HG02970 (cell line): ENCODE measurements around the gene PNPLA1.
"Not testable (repeated sequence)": the region's sequence is repeated elsewhere in the genome, so short reads cannot be mapped to it uniquely, and the experiment has no call there.

Experiments used
- ATAC-seq: cut with Tn5 transposase; IDR thresholded peaks from one replicate; pipeline ENCODE4 v1.9.1; 2021; ENCODE audit warnings: mild to moderate bottlenecking, moderate library complexity, moderate number of reproducible peaks; ENCODE audit not compliant: unreplicated experiment, low FRiP score

Gene PNPLA1

DNA sequence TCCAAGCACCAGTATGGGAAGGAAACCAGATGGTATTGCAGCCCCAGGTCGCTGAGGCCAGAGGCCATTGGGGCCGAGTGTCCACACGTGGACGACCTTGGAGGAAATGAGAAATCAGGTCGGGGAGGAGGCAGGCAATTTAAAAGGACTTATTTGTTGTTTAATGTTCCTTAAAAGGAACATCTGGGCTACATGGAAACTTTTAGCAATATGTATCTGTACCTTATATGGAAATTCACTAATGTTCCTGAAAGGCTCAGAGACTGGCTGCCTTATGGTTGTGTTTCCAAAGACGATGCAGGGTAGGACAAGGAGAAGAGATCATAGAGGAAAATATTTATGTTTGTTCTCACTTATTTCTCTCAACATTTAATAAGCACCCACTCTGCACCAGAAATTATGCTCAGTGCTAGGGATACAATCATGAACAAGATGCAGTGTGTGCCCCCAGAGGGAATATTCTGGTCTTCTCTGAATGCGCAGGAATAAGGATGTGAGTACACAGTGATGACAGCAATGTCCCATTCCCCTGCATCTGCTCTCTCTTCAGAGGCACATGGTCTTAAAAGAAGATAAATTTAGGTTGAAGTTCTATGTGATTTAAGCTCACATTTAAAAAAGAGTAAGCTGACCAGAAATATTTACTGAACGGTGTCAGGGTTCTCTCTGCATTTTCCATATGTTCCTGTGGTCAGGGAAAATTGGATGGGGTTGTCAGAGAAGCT, 63.5 kb downstream of the PNPLA1 start:
- ATAC-seq, result no peak

DNA sequence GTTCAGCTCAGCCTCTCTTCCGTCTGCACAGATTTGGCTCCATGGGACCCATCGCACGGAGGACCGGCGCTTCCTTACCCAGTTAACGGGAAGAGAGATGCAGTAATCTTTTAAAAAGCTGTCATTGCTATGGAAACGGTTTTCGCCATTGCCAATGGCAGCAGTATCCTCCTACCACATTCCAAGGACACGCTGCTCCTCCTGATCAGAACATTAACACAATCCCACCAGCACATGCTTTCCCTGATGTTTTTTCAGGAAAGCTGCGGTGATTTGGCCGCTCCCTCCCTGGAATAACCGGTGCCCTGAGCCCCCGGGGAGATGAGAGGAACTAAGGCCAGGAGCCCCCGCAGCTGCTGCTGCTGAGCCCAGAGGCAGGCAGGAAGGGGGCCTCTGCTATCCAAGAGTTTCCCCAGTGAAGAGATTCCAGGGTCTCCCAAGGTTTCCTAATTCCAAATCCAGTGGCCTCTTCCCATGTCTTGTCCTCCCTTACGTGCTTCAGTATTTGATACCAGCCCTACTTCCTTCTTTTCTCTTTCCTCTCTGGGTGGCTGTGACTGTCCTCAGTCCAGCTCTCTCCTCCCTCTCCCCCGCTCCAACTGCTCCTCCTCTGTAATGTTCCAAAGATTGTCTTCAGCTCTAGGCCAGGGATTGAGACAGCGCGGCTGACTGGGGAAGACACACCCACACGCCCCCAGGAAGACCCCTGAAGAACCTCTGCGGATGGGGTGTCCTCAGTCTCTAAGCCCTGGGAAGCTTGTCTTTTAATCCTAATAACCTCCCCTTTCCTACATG, 64.3 kb downstream of the PNPLA1 start:
- no peak for ATAC-seq

DNA sequence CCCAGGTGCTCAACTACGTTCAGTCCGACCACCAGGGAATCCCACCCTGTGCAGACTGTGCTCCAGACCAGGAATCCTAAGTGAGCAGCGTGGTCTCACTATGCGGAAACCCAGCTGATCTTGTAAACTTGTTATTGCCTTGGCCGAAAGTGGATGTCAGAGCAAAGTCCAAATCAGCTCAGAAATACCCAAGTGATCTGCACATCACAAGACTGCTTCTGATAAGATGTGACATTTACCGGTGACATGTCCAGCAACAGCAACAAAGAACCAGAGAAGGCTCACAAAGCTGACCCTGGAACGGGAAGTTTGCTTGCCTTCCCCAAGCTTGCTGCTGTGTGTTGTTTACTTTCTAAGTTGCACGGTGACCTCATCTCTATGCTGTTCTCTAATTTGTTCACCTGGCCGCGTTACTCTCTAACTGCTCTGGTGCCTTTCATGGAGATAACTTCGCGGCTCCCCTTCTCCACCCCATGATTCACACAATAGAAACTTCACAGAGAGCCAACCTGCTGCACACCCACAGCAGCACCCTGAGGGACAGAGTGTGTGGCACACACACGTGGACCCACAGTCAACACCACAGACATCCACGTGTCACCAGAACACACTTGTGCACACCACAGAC, 65.1 kb downstream of the PNPLA1 start:
- ATAC-seq, result no peak

DNA sequence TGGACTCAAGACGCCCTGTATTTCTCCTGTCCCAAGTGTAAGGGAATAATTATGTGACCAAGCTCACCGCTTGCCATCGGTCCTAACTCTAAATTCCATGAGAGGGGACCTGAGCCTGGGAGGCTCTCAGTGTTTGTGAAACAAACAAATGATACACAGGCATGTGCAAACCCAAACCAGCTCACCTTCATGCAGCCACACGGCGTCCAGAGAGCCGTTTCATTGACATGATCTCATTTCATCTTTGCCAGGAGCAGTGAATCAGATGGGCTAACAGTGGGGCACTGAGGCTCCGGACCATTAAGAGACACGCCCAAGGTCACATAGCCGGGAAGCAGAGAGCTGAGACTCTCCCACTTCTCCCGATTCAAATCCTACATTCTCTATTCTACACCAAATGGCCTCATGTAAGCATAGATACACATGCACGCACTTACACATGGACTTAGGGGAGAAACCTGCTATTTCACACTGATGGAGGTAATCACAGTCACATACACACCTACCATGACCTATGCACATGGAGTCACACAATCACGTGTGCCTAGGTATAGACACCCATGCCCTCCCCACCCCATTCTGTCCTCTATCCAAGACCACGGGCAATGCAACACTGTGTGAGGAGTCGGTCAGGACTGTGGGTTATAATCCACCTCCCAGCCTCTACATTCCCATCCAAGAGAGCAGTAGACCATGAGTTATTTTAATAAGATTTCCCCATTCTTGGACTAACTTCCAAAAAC, 65.8 kb downstream of the PNPLA1 start:
- ATAC-seq, result no peak

DNA sequence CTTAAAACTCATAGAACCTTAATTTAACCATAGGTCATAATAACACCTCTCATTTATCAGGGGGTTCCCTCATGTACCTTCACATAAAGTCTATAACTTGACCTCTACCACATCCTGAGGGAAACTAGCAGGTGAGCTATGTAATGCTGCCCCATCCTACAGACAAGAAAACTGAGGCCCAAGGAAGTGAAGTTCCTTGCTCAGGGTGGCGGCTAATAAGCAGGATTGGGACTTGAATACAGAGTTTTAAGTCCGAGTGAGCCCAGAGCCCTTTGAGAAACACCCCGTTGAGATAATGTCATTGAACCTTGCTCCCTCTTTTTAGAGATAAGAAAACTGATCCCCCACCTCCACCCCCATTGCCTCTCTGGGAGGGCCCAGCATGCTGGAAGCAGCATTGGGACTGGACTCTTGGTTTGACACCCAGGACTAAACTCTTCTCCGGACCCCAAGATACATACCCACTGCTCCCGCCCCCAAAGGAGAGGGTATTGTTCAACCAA, 66.4 kb downstream of the PNPLA1 start:
- ATAC-seq, result no peak

DNA sequence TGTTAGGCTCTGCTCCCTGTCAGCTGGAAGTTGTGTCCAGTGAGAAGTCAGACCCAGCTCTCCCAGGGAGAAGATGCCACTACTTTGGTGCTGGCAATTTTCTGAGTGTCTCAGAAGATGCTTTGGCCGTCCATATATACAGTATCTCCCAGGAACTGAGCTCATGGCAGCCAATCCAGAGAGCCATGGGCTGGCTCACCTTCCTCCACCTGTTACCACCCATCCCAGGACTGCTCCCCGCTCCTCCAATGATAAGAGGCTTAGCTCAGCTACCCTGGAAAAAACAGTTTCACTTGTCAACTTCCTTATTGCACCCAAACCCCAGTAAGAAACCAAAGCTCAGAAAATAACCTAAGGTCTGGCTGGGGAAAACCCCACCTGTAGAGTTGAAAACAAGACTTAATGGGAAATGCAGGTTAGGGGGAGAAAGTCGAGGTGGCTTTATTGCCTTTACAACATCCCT, 67.0 kb downstream of the PNPLA1 start, which contains the start of gene BNIP5:
TSS of gene BNIP5 (minus strand) at position 110 of the 463 bp plus-strand sequence. CDS start 6,198 bp downstream, outside the sequence.
- no peak for ATAC-seq

DNA sequence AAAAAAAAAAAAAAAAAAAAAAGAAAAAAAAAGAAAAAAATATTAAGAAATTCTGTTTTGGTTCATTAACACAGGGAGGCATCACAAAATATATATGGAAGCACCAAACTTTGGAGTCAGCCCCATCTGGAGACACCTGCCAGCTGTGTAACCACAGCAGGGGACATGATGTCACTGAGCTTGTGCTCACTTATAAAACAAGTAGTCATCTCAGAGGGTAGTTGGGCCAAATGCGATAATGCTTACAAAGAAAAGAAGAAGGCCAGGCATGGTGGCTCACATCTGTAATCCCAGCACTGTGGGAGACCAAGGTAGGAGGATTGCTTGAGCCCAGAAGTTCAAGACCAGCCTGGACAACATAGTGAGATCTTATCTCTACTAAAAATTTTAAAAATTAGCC, 68.0 kb downstream of the PNPLA1 start:
- no peak for ATAC-seq

DNA sequence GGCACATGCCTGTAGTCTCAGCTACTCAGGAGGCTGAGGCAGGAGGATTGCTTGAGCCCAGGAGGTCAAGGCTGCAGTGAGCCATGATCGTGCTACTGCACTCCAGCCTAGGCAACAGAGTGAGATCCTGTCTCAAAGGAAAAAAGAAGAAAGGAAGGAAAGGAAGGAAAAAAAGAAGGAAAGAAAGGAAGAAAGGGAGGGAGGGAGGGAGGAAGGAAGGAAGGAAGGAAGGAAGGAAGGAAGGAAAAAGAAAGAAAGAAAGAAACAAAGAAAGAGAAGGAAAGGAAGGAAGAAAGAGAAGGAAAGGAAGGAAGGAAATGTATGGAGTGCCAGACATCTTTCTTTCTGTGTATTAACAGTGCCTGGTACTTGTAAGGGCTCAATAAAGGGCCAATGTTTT, 68.4 kb downstream of the PNPLA1 start:
- not testable (repeated sequence) for ATAC-seq

DNA sequence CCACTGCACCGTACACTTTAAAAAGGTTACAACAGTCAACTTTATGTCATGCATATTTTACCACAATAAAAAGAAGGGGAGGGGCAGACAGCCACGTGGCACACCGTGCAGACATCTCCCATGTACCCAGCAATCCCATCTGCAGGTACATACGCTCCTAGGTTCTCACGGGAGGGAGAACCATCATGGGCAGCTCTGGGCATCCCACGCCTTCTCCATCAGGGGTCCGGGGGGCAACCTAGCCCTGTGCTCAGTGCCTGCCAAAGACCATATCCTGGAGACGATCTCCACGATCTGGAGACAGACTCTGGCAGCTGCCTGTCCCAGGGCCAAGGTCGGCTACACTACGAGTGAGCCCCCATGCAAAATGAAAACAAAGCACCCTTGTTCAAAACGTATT, 69.3 kb downstream of the PNPLA1 start:
- ATAC-seq, result no peak

DNA sequence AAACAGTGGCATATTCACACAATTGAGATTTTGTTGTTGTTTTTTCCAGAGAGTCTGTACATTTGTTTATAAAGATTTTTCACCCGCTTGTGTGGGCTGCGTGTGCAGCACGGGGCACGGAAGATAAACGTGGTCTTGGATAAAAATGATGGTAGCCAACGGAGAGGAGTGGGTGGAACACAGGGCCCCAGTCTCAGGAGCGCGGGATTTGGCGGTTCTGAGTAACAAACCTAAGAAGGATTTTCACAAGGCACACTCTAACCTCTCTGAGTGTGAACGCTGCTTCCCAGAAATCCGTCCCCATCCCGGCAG, 70.4 kb downstream of the PNPLA1 start:
- ATAC-seq, result no peak

DNA sequence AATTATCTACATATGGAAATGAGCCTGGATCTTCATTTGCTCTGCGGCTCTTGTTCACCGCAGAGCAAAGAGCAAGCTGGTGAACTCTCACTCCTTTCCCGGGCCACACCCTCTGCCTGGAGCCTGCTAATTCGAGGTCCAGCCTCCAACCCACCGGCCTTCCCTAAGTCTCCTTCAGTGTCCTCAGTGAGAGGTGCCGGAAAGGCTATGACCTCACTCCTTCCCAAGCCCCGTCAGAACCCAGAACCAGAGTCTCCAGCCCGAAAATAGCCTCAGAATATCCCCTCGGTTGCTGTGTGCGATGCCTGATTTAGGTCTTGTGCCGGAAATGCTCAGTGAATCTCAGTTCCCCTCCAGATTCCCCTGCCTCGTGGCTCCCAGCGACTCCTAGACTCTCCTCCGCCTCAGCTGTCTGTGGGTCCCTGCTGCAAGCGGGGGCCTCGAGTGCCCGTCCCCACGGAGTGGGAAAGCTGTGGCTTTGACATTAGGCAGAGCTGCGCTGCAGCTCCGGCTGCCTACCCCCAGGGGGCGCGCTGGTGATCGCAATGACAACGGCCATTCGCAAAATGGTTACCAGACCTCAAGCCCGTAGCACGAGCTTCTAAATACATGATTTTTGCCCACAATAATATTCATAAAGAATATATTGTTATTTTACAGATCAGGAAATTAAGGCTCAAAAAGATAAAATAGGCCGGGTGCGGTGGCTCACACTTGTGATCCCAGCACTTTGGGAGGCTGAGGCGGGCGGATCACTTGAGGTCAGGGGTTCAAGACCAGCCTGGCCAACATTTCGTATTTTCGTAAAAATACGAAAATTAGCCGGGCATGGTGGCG, 71.0 kb downstream of the PNPLA1 start:
- ATAC-seq, result no peak

DNA sequence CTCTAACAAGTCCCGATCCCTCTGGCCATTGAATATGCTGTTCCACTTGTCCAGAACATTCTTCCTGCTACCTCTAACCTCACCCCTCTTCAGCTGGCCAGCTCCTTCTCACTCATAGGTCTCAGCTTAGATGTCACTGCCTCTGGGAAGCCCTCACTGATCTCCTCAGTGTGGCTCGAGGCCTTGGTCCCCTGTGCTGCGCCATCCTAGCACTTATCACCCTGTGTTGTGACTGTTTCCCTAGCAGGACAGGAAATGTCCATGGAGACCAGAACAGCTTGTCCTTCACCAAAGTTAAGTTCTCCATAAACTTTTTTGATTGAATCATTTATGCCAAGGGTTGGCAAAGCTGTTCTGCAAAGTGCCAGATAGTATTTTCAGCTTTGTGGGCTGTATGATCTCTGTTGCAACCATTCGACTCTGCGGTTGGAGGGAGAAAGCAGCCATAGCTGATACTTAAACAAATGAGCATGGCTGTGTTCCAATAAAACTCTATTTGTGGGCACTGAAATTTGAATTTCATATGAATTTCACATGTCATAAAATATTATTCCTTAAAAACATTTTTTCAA, 73.3 kb downstream of the PNPLA1 start:
- ATAC-seq, result no peak

DNA sequence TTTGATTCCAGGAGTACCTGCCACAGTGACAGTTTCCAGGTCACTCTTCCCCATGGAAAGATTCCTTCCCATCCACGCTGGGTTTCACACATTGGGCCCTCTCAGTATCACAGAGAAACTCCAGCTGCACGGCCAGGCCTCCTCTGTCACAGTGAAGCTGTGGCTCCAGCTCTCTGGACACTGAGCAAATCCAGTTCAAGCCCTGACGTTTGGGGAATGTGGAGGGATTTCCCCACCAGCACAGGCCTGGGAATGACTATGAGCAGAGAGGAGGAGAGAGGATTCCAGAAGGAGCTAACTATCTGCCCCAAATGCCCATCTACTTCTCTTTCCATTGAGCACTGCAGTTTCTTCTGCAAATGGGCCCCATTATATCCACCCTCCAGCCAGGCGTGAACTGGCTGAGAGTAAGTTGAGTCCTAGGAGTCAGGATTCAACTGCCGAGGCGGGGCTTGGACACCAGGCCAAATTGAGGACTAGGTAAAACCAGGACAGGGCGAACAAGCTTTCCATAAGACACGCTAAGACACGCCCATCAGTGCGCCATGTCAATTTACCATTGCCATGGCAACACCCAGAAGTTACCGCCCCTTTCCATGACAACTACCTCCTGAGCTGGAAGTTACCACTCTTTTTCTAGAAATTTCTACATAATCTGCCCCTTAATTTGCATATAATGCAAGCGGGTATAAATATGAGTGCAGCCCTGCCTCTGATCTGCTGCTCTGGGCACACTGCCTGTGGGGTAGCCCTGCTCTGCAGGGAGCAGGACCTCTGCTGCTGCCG, 76.0 kb downstream of the PNPLA1 start:
- ATAC-seq, result no peak

DNA sequence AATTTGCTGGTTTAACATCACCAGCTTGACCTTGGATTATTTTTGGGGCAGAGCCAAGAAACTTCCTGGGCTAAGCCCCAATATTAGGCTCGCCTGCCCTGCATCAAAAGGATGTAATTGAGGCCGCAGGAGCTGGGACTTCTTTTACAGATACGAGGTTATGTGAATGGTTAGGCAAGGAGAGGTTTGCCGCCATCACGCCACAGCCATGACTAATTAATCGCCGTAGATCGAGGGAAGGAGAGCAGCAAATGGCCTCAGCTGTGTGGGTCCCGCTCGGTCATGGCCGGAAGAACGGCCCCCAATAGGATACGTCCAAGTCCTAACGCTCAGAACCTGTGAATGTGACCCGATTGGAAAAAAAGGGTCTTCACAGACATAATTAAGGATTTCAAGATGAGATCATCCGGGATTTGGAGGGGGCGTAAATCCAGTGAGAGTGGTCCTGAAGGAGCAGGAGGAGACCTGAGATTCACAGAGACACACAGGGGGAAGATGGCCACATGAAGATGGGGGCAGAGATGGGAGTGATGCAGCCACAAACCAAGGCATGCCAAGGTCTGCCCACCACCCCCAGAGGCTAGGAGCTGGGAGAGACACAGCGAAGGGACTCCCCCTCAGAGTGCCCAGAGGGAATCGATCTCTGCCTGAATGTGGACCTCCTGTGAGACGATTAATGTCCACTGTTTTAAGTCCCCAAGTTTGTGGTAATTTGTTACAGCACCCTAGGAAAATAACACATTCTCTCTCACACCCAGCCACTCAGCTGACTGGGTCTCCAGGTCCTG, 76.8 kb downstream of the PNPLA1 start:
- ATAC-seq, result no peak

DNA sequence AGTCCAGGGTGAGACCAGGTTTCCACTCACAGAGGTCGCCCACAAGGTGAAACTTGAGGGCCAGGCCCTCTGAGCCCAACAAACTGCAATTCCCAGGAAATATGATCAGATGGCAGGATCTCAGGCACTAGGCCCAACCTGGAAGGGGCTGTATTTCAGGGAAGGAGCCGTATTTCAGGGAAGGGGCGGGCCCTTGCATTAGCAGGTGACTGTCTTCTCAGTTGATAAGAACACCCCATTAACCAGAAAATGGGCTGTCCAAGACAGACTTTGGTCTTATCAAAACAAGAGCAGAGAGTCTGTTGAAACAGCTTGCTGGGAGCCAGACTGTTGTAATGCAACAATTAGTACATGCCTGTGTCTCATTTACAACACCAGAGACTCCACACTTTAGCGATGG, 77.8 kb downstream of the PNPLA1 start:
- ATAC-seq, result no peak

DNA sequence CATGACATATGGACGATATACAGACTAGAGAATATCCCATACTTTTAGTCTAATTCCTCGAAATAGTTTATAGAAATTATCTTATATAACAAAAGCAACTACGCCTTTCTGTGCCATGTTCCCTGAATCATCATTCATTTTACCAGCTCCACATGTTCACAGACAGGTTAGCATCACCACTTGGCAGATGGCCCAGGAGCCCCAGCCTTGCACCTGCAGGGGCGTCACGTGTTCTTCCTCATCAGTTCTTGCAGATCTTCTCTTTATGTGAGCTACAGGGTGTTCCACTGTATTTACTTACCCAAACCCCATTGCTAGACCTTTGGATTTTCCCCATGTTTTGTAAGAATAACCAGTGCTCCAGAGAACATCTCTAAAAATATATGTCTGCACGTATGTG, 79.4 kb downstream of the PNPLA1 start:
- ATAC-seq, result no peak

DNA sequence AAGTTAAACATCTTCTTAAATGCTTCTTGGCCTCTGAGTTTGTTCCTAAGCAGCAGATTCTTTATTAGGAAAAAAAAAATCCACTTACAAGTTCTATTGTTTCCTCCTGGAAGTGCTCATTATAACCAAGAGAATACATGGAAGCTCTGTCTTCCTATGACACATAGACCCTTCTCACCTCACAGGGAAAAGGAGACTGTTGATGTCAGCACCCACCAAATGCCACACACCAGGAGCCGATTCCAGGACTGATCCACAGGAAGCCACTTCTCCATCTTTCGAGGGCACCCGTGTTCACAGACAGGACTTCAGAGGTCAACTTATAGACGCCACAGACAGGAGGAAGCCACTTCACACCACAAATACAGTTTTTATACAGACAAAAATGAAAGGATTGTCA, 80.2 kb downstream of the PNPLA1 start:
- ATAC-seq, result no peak
